ENCODE measurements around the gene STIM1. TPM values are rescaled to one million over a fixed set of nuclear protein-coding genes. Genes with fewer than 3 reads are reported as not detected.

Gene STIM1
- polyA plus RNA-seq, 2 donors = 29.5 to 42.7 TPM

GRCh38 chr11:4026389-4026788 lies 170.9 kb downstream of the STIM1 start:
- Histone ChIP-seq H3K4me1 (ENCODE audit: control insufficient read depth in 2 of 2, insufficient read depth in 2 of 2, low read length in 1 of 2) (no peaks in the 10 kb centered on the region), H3K27ac (ENCODE audit: low read depth in 2 of 2, low read length in 1 of 2) (no peak overlapping the region), H3K4me3 (ENCODE audit: low read depth in 1 of 2, low read length in 2 of 2) (no peak overlapping the region), H3K27me3 (ENCODE audit: control insufficient read depth in 1 of 2, insufficient read depth in 2 of 2, low read length in 2 of 2) (no peaks in the 10 kb centered on the region), H3K36me3 (ENCODE audit: control insufficient read depth in 2 of 2, insufficient read depth in 2 of 2, low read length in 1 of 2) (peaks cover 0 to 4% of the 10 kb centered on the region in 2 donors), H3K9me3 (ENCODE audit: control insufficient read depth in 2 of 2, insufficient read depth in 1 of 2, low read depth in 1 of 2, low read length in 1 of 2) (no peaks in the 10 kb centered on the region)
- WGBS, 2 donors = 74 to 80% methylated on average over 1 of the region's 1 CpG

GRCh38 chr11:4027746-4028145 lies 172.3 kb downstream of the STIM1 start:
- H3K27ac ChIP-seq (ENCODE audit: low read depth in 2 of 2, low read length in 1 of 2) = peak overlapping the region in 1 of 2 donors; percentile 26
- H3K9me3 ChIP-seq (ENCODE audit: control insufficient read depth in 2 of 2, insufficient read depth in 1 of 2, low read depth in 1 of 2, low read length in 1 of 2) = no peaks in the 10 kb centered on the region
- H3K4me3 ChIP-seq (ENCODE audit: low read depth in 1 of 2, low read length in 2 of 2) = no peak overlapping the region
- H3K27me3 ChIP-seq (ENCODE audit: control insufficient read depth in 1 of 2, insufficient read depth in 2 of 2, low read length in 2 of 2) = no peaks in the 10 kb centered on the region
- H3K4me1 ChIP-seq (ENCODE audit: control insufficient read depth in 2 of 2, insufficient read depth in 2 of 2, low read length in 1 of 2) = no peaks in the 10 kb centered on the region
- H3K36me3 ChIP-seq (ENCODE audit: control insufficient read depth in 2 of 2, insufficient read depth in 2 of 2, low read length in 1 of 2) = peaks cover 0 to 4% of the 10 kb centered on the region in 2 donors
- WGBS, 2 donors = 55 to 67% methylated on average over 1 of the region's 1 CpG

GRCh38 chr11:4030197-4030596 lies 174.7 kb downstream of the STIM1 start:
- Histone ChIP-seq H3K36me3 (ENCODE audit: control insufficient read depth in 2 of 2, insufficient read depth in 2 of 2, low read length in 1 of 2) (no peaks in the 10 kb centered on the region), H3K27ac (ENCODE audit: low read depth in 2 of 2, low read length in 1 of 2) (no peak overlapping the region), H3K4me3 (ENCODE audit: low read depth in 1 of 2, low read length in 2 of 2) (no peak overlapping the region), H3K9me3 (ENCODE audit: control insufficient read depth in 2 of 2, insufficient read depth in 1 of 2, low read depth in 1 of 2, low read length in 1 of 2) (no peaks in the 10 kb centered on the region), H3K4me1 (ENCODE audit: control insufficient read depth in 2 of 2, insufficient read depth in 2 of 2, low read length in 1 of 2) (no peaks in the 10 kb centered on the region), H3K27me3 (ENCODE audit: control insufficient read depth in 1 of 2, insufficient read depth in 2 of 2, low read length in 2 of 2) (no peaks in the 10 kb centered on the region)
- WGBS, 2 donors = 84% methylated on average over 3 of the region's 3 CpGs

- 62 to 83% methylated on average over 2 of the region's 2 CpGs for WGBS, 2 donors
- no peaks in the 10 kb centered on the region for H3K4me1 ChIP-seq (ENCODE audit: control insufficient read depth in 2 of 2, insufficient read depth in 2 of 2, low read length in 1 of 2)
- no peaks in the 10 kb centered on the region for H3K36me3 ChIP-seq (ENCODE audit: control insufficient read depth in 2 of 2, insufficient read depth in 2 of 2, low read length in 1 of 2)
- H3K27ac ChIP-seq (ENCODE audit: low read depth in 2 of 2, low read length in 1 of 2) = no peak overlapping the region
- H3K4me3 ChIP-seq (ENCODE audit: low read depth in 1 of 2, low read length in 2 of 2) = no peak overlapping the region
- H3K9me3 ChIP-seq (ENCODE audit: control insufficient read depth in 2 of 2, insufficient read depth in 1 of 2, low read depth in 1 of 2, low read length in 1 of 2) = no peaks in the 10 kb centered on the region
- no peaks in the 10 kb centered on the region for H3K27me3 ChIP-seq (ENCODE audit: control insufficient read depth in 1 of 2, insufficient read depth in 2 of 2, low read length in 2 of 2)
Observed at GRCh38 chr11:4032097-4032496, 176.6 kb downstream of the STIM1 start.

- Histone ChIP-seq H3K4me3 (ENCODE audit: low read depth in 1 of 2, low read length in 2 of 2) (no peak overlapping the region), H3K27me3 (ENCODE audit: control insufficient read depth in 1 of 2, insufficient read depth in 2 of 2, low read length in 2 of 2) (no peaks in the 10 kb centered on the region), H3K9me3 (ENCODE audit: control insufficient read depth in 2 of 2, insufficient read depth in 1 of 2, low read depth in 1 of 2, low read length in 1 of 2) (no peaks in the 10 kb centered on the region), H3K27ac (ENCODE audit: low read depth in 2 of 2, low read length in 1 of 2) (no peak overlapping the region), H3K36me3 (ENCODE audit: control insufficient read depth in 2 of 2, insufficient read depth in 2 of 2, low read length in 1 of 2) (no peaks in the 10 kb centered on the region), H3K4me1 (ENCODE audit: control insufficient read depth in 2 of 2, insufficient read depth in 2 of 2, low read length in 1 of 2) (no peaks in the 10 kb centered on the region)
- WGBS, 2 donors = 71 to 81% methylated on average over 4 of the region's 4 CpGs
Observed at GRCh38 chr11:4035985-4036384, 180.5 kb downstream of the STIM1 start.

GRCh38 chr11:4039011-4039410 lies 183.5 kb downstream of the STIM1 start:
- Histone ChIP-seq H3K36me3 (ENCODE audit: control insufficient read depth in 2 of 2, insufficient read depth in 2 of 2, low read length in 1 of 2) (no peaks in the 10 kb centered on the region), H3K27me3 (ENCODE audit: control insufficient read depth in 1 of 2, insufficient read depth in 2 of 2, low read length in 2 of 2) (no peaks in the 10 kb centered on the region), H3K4me3 (ENCODE audit: low read depth in 1 of 2, low read length in 2 of 2) (no peak overlapping the region), H3K27ac (ENCODE audit: low read depth in 2 of 2, low read length in 1 of 2) (no peak overlapping the region), H3K4me1 (ENCODE audit: control insufficient read depth in 2 of 2, insufficient read depth in 2 of 2, low read length in 1 of 2) (no peaks in the 10 kb centered on the region), H3K9me3 (ENCODE audit: control insufficient read depth in 2 of 2, insufficient read depth in 1 of 2, low read depth in 1 of 2, low read length in 1 of 2) (no peaks in the 10 kb centered on the region)
- 89 to 92% methylated on average over 3 of the region's 3 CpGs for WGBS, 2 donors

GRCh38 chr11:4040461-4040860 lies 185.0 kb downstream of the STIM1 start:
- no peaks in the 10 kb centered on the region for H3K9me3 ChIP-seq (ENCODE audit: control insufficient read depth in 2 of 2, insufficient read depth in 1 of 2, low read depth in 1 of 2, low read length in 1 of 2)
- 74 to 86% methylated on average over 1 of the region's 1 CpG for WGBS, 2 donors
- H3K4me3 ChIP-seq (ENCODE audit: low read depth in 1 of 2, low read length in 2 of 2) = no peak overlapping the region
- H3K27me3 ChIP-seq (ENCODE audit: control insufficient read depth in 1 of 2, insufficient read depth in 2 of 2, low read length in 2 of 2) = no peaks in the 10 kb centered on the region
- H3K36me3 ChIP-seq (ENCODE audit: control insufficient read depth in 2 of 2, insufficient read depth in 2 of 2, low read length in 1 of 2) = no peaks in the 10 kb centered on the region
- H3K4me1 ChIP-seq (ENCODE audit: control insufficient read depth in 2 of 2, insufficient read depth in 2 of 2, low read length in 1 of 2) = peaks cover 0 to 3% of the 10 kb centered on the region in 2 donors
- no peak overlapping the region for H3K27ac ChIP-seq (ENCODE audit: low read depth in 2 of 2, low read length in 1 of 2)

GRCh38 chr11:4041731-4042391 lies 186.4 kb downstream of the STIM1 start:
- Histone ChIP-seq H3K4me1 (ENCODE audit: control insufficient read depth in 2 of 2, insufficient read depth in 2 of 2, low read length in 1 of 2) (peaks cover 0 to 3% of the 10 kb centered on the region in 2 donors), H3K27ac (ENCODE audit: low read depth in 2 of 2, low read length in 1 of 2) (no peak overlapping the region), H3K27me3 (ENCODE audit: control insufficient read depth in 1 of 2, insufficient read depth in 2 of 2, low read length in 2 of 2) (no peaks in the 10 kb centered on the region), H3K9me3 (ENCODE audit: control insufficient read depth in 2 of 2, insufficient read depth in 1 of 2, low read depth in 1 of 2, low read length in 1 of 2) (no peaks in the 10 kb centered on the region), H3K4me3 (ENCODE audit: low read depth in 1 of 2, low read length in 2 of 2) (no peak overlapping the region), H3K36me3 (ENCODE audit: control insufficient read depth in 2 of 2, insufficient read depth in 2 of 2, low read length in 1 of 2) (no peaks in the 10 kb centered on the region)
- WGBS, 2 donors = 87 to 91% methylated on average over 6 of the region's 6 CpGs

- H3K9me3 ChIP-seq (ENCODE audit: control insufficient read depth in 2 of 2, insufficient read depth in 1 of 2, low read depth in 1 of 2, low read length in 1 of 2) = no peaks in the 10 kb centered on the region
- H3K4me1 ChIP-seq (ENCODE audit: control insufficient read depth in 2 of 2, insufficient read depth in 2 of 2, low read length in 1 of 2) = peaks cover 0 to 3% of the 10 kb centered on the region in 2 donors
- H3K27me3 ChIP-seq (ENCODE audit: control insufficient read depth in 1 of 2, insufficient read depth in 2 of 2, low read length in 2 of 2) = no peaks in the 10 kb centered on the region
- WGBS, 2 donors = 32 to 40% methylated on average over 4 of the region's 4 CpGs
- peak overlapping the region in 1 of 2 donors; percentile 11 for H3K27ac ChIP-seq (ENCODE audit: low read depth in 2 of 2, low read length in 1 of 2)
- H3K36me3 ChIP-seq (ENCODE audit: control insufficient read depth in 2 of 2, insufficient read depth in 2 of 2, low read length in 1 of 2) = no peaks in the 10 kb centered on the region
- H3K4me3 ChIP-seq (ENCODE audit: low read depth in 1 of 2, low read length in 2 of 2) = no peak overlapping the region
Observed at GRCh38 chr11:4044976-4045646, 189.6 kb downstream of the STIM1 start.

GRCh38 chr11:4048340-4048739 lies 192.9 kb downstream of the STIM1 start:
- H3K36me3 ChIP-seq (ENCODE audit: control insufficient read depth in 2 of 2, insufficient read depth in 2 of 2, low read length in 1 of 2) = peaks cover 0 to 3% of the 10 kb centered on the region in 2 donors
- H3K9me3 ChIP-seq (ENCODE audit: control insufficient read depth in 2 of 2, insufficient read depth in 1 of 2, low read depth in 1 of 2, low read length in 1 of 2) = no peaks in the 10 kb centered on the region
- H3K4me3 ChIP-seq (ENCODE audit: low read depth in 1 of 2, low read length in 2 of 2) = no peak overlapping the region
- no peaks in the 10 kb centered on the region for H3K27me3 ChIP-seq (ENCODE audit: control insufficient read depth in 1 of 2, insufficient read depth in 2 of 2, low read length in 2 of 2)
- H3K27ac ChIP-seq (ENCODE audit: low read depth in 2 of 2, low read length in 1 of 2) = no peak overlapping the region
- peaks cover 0 to 3% of the 10 kb centered on the region in 2 donors for H3K4me1 ChIP-seq (ENCODE audit: control insufficient read depth in 2 of 2, insufficient read depth in 2 of 2, low read length in 1 of 2)
